ENCODE measurements around the gene ABHD8.

The ABHD8 gene

DNA sequence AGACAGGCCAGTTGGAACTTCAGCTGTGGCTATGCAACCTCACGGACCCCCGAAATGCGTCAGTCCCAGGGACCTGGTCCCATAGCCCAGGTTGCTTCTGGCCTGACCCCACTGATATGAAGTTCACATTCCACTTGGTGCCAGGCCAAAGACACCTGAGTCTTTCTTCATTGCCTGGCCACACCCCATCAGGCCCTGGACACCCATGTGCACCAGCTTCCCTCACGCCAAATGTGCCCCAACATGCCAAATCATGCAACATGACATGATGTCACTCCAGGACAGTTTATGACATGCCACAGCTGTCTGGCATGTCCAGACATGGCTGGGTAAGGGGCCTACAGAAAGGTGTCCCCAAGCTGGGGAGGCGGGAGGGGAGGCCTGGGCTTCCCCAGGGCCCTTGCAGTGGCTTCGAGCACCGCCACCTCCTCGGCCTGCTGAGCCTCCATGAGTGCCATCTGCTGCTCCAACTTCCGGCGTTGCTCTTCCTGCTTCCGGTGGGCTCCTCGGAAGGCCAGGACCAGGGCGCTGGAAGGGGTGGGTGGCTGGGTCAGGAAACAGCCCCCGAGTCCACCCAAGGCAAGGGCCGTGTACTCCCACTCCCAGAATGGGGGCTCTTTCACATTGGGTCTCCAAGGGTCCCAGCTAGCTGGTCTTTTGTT is 53.2 kb downstream of the ABHD8 start:
- no peak for DNase-seq
- in situ Hi-C loops (cut with MboI; ENCODE audit: low pct_unique_long_range_greater_than_20kb, low sequenced_read_pairs) = no loop called here

DNA sequence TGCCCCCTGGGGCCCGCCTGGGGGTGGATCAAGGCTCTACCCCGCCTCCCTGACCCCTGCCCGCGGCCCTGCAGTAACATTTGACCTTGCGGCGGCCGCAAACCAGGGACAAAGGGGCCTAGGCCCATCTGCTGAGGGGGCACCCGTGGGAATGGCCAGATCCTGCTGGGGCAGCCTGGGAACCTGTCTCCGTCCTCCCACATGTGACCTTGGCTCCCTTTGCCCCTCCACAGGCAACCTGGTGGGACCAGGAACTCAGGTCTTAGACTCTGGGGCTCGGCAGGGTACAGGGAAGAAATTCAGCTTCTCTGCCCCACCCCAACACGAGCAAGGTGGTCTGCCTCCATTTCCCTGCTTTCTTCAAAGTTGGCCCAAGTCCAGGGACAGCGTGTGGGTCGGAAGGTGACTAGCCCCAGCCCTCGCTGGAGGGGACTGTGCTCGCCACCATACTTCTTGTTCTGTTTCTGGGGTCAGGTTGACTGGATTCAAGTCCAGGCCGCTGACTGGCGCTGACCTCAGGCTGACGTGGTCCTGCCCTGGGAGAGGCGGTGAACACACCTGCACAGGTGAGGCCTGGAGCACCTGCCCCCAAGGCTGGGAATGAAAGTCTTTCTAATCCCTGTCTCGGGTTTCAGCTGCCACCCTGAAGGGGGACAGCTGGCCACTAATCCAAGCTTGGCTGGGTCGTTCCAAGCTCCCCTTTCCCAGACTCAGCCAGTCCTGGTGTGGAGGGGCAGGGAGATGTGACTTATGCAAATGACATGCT is 55.0 kb downstream of the ABHD8 start:
- no peak for DNase-seq
- in situ Hi-C loops (cut with MboI; ENCODE audit: low pct_unique_long_range_greater_than_20kb, low sequenced_read_pairs) = no loop called here

DNA sequence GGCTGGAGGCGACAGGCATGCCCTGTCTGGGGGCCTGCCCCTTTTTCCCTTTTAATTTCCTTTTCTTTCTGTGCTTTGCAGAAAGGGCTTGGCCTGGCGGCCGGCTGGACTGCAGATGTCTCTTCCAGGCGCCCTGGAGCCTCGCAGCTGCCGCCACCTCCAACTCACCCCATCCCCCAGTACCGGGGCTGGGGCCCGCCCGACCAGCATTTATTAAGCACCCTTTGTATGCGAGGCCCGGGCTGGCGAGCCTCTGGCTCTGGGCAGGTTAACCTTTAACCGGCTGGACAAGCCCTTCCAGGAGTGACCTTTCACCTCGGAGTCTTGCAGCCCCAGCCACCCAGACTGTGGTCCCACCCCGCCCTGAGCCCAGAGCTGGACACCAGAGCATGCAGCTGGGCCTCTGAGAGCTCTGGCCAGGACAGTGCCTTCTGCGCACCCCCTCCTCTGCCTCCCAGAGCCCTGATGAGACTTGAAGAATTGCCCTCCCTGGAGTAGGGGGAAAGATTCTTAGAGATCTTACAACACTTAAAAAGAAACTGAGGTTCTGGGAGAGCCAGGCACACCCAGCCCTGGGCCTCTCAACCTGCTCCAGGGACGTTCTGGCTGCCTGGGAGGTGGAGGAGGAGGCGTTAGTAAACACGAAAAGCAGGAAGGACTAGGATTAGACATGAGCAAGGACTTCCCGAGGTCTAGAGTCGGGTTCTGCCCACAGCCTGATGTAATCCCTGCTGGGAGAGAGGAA is 56.4 kb downstream of the ABHD8 start:
- DNase-seq = no peak
- in situ Hi-C loops (cut with MboI; ENCODE audit: low pct_unique_long_range_greater_than_20kb, low sequenced_read_pairs) = no loop called here

DNA sequence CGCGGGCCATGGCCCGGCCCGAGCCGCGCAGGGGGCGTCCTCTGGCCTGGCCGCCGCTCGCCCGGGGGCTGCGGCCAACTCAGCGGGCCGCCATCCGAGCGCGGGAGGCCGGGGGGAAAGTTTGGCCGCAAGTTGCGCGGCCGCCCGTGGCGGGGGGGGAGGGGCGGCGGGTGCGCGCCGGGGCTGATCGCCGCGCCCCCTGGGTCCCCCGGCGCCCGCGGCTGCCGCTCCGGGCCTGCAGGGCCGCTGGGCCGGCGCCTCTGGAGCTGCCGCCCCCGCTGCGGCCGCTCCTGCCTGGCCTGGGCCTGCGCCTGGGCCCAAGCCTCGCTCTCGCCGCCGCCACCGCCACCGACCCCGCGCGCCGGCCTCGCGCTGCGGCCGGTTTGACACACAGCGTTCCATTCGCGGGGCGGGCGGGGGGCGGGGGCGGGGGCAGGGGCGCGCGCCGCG is 57.7 kb downstream of the ABHD8 start, which contains the start of gene NR2F6:
Gene NR2F6 (minus strand): TSS at position 385 of the 450 bp plus-strand sequence. CDS start 699 bp downstream, outside the sequence.
- in situ Hi-C loops (cut with MboI; ENCODE audit: low pct_unique_long_range_greater_than_20kb, low sequenced_read_pairs) = no loop called here
- no peak for DNase-seq

DNA sequence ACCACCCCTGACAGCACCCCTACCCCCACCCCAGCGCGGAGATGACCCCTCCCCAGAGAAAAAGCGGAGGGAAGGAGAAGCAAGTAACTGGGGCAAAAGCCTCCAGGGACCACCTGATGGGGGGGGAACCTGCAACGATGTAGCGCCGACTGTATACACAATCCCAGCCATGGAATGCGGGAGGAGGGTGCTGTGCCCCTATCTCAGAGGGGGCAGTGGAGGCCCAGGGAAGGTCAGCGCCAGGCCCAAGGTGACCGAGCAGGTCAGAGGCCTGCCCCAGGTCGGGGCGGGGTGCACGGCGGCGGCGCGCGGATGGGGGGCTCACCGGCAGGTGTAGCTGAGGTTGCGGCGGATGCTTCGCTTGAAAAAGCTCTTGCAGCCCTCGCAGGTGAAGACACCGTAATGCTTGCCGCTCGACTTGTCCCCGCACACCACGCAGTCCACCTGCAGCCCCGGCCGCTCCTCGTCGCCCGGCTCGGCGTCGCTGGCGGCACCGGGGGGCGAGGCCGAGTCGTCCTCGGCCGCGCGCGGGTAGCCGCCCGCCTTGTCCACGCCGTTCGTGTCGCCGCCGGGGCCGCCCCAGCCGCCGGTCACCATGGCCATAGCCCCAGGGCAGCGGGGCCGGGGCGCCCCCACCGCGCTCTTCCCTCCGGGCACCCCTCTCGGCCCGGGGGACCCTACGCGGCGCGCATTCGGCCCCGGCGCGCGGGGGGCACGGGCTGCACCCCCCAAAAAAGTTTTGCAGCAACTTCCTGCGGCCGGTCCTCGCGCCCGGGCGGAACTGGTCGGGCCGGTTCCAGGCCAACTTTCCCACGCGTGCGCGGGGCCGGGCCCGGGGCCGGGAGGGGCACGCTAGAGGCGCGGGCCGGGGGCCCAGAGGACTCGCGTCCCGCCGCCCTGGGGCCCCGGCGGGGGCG is 58.3 kb downstream of the ABHD8 start:
- no peak for DNase-seq
- in situ Hi-C loops (cut with MboI; ENCODE audit: low pct_unique_long_range_greater_than_20kb, low sequenced_read_pairs) = no loop called here

DNA sequence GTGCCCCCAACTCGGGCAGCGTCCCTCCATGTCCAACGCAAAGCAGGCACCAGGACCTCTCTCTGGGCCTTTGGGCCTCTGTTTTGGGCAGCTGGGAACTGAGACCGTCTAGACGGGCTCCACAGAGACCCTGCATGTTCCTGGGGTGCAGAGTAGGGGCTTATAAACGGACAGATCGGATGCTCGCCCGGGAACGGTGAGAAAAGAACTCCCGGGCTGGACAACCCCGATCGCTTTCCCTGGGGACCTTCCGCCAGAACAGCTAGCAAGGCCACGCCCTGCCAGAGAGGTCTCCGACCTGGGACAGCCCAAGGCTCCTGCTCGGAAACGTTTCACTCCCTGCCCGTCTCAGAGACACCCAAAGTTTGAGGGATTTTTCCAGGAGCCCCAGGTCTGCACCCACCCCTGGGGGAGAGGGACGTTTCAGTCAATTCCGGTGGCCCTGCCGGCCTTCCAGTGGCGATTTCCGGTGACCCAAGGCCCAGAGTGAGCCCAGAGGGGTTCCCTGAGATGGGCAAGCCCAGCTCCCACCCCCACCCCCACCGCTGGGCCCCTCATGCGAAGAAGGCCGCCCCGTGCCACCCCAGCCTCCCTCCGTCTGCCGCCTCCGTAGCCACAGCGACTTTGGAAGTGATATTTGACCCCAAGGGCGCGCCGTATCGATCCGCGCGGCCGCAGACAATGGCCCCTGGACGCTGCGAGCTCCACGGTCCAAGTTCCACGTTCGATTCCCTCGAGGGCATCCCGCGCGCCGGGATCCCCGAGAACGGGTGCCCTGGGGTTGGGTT is 59.2 kb downstream of the ABHD8 start:
- DNase-seq = no peak
- in situ Hi-C loops (cut with MboI; ENCODE audit: low pct_unique_long_range_greater_than_20kb, low sequenced_read_pairs) = no loop called here

DNA sequence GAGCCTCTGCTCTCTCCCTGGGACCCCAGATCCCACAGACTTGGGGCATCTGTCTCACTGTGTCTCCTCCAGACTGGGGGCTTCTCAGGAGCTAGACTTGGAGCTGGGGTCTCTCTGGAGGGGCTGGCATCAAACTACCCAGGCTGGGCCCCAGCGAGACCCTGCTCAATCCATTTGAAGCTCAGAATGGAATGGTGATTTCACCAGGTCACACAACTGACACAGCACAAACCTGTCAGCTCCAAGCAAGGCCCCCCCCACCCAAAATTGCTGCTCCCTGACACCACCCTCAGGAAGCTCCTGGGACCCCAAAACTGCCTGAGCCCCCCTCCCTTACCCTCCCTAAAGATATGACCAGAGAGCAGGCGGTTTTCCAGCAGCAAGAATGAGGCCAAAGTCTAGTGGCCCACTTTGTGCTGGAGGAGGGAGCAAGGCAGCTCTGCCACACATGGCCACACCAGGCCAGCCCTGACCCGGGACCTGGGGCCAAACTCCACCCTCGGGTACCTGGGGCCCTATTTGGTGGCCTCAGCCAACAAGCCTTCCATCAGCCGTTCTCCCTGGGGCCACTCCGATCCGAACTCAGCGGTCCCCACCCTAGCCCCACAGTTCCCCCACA is 59.9 kb downstream of the ABHD8 start:
- no peak for DNase-seq
- in situ Hi-C loops (cut with MboI; ENCODE audit: low pct_unique_long_range_greater_than_20kb, low sequenced_read_pairs) = no loop called here

DNA sequence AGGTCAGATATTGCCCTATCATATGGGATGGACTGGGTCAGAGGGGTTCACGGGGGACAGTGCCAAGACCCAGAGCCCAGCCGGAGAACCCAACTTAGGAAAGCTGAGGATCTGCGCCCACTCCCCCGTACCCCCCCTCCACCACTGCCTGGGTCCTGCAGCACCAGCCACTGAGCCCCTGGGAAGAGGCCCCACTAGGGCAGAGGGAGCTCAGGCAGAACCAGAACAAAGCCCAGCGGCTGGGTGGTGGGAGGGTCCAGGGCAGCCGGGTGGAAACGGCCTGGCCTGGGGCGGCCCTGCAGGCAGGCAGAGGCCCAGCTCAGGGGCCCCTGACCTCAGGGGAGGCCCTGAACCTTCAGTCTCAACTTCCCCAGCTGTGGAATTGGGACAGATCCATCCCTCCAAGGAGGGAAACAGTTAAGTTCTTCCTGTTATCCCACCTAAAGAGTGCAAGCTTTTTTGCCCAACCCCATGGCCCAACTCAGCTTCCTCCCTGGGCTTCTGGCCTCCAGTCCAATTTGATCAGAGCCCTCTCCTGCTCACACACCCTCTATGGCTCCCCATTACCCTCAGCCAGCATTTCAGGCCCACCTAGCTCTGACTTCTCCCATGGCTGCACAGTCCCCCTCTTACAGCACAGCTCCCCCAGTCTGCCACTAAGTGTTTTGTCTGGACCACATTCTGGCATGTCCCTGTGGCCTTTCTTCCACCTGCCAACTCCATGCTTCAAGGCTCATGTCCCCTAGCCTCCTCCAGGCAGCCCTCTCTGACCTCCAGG is 60.6 kb downstream of the ABHD8 start:
- DNase-seq = no peak
- in situ Hi-C loops (cut with MboI; ENCODE audit: low pct_unique_long_range_greater_than_20kb, low sequenced_read_pairs) = no loop called here

Data from KBM-7 (cell line).